Measurements from ENCODE around the gene TERB1. TPM values are rescaled to one million over a fixed set of nuclear protein-coding genes. Genes with fewer than 3 reads are reported as not detected.
A peak's percentile ranks its signal among the peaks of the same experiment; 100 is the strongest.

Gene TERB1
- total RNA-seq, 1 donor from 2014 or later = not detected

GRCh38 chr16:66843191-66843590, 41.8 kb upstream of the TERB1 start:
- H2AFZ ChIP-seq (replicated peaks) = no peak overlapping the region
- DNase-seq (ENCODE audit: low spot score) = no peak

DNA sequence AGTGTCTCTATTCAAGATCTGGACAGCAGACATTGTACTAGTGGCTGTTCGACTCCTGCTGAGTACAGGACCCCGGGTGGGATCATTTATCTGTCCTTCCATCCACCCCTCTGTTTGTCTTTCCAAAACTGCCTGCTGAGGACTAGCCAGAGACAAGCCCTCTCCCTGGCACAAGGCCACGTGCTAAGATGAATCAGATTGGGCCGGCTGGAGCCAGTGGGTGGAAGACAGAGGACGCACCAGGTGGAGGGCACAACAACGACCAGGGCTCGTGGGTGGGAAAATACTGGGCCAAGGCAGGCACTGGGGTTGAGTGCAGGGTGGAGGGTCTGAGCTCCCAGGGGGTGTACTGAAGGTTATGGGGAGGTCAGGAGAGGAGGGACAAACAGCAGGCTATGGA, 41.4 kb upstream of the TERB1 start:
- H4K20me1 ChIP-seq (ENCODE audit: low read depth) = no peaks in the 10 kb centered on the region
- Mint-ChIP-seq H3K27me3 (ENCODE audit: insufficient read depth, low read depth) (peaks cover 61% of the 10 kb centered on the region), H3K27ac (no peak overlapping the region), H3K4me3 (peak overlapping the region; percentile 86), H3K9me3 (peaks cover 8% of the 10 kb centered on the region), H3K4me1 (peaks cover 5% of the 10 kb centered on the region), H3K36me3 (no peaks in the 10 kb centered on the region)
- H3K27ac ChIP-seq = no peak overlapping the region
- peaks cover 95% of the 10 kb centered on the region for H3K27me3 ChIP-seq
- no peak for TF ChIP-seq CTCF (IDR thresholded peaks at IDR 0.05)
- no peak for TF ChIP-seq EZH2 (IDR thresholded peaks at IDR 0.05)
- TF ChIP-seq EZH2phosphoT487 (IDR thresholded peaks at IDR 0.05) = no peak
- no peaks in the 10 kb centered on the region for H3K9me3 ChIP-seq (ENCODE audit: low read depth)
- H3K79me2 ChIP-seq (ENCODE audit: low read depth) = no peaks in the 10 kb centered on the region
- H3K4me3 ChIP-seq = no peak overlapping the region
- H3K36me3 ChIP-seq = no peaks in the 10 kb centered on the region
- DNase-seq (ENCODE audit: low spot score) = no peak
- H3K4me2 ChIP-seq = no peak overlapping the region
- no peak overlapping the region for H2AFZ ChIP-seq (replicated peaks)
- H3K9ac ChIP-seq = no peak overlapping the region
- no peaks in the 10 kb centered on the region for H3F3A ChIP-seq (ENCODE audit: low read depth)
- H3K4me1 ChIP-seq = peaks cover 7% of the 10 kb centered on the region

More at GRCh38 chr16:66843191-66843590, 41.8 kb upstream of the TERB1 start:
- H3K27me3 ChIP-seq = peaks cover 95% of the 10 kb centered on the region
- no peaks in the 10 kb centered on the region for H3K9me3 ChIP-seq (ENCODE audit: low read depth)
- Mint-ChIP-seq H3K36me3 (no peaks in the 10 kb centered on the region), H3K4me1 (peaks cover 5% of the 10 kb centered on the region), H3K27me3 (ENCODE audit: insufficient read depth, low read depth) (peaks cover 61% of the 10 kb centered on the region), H3K4me3 (peak overlapping the region; percentile 86), H3K27ac (no peak overlapping the region), H3K9me3 (peaks cover 6% of the 10 kb centered on the region)
- H4K20me1 ChIP-seq (ENCODE audit: low read depth) = no peaks in the 10 kb centered on the region
- H3K4me2 ChIP-seq = no peak overlapping the region
- no peaks in the 10 kb centered on the region for H3K36me3 ChIP-seq
- TF ChIP-seq EZH2phosphoT487 (IDR thresholded peaks at IDR 0.05) (no peak), EZH2 (IDR thresholded peaks at IDR 0.05) (no peak), CTCF (IDR thresholded peaks at IDR 0.05) (no peak)
- peaks cover 7% of the 10 kb centered on the region for H3K4me1 ChIP-seq
- no peaks in the 10 kb centered on the region for H3K79me2 ChIP-seq (ENCODE audit: low read depth)
- H3K27ac ChIP-seq = no peak overlapping the region
- no peaks in the 10 kb centered on the region for H3F3A ChIP-seq (ENCODE audit: low read depth)
- no peak overlapping the region for H3K4me3 ChIP-seq
- no peak overlapping the region for H3K9ac ChIP-seq

DNA sequence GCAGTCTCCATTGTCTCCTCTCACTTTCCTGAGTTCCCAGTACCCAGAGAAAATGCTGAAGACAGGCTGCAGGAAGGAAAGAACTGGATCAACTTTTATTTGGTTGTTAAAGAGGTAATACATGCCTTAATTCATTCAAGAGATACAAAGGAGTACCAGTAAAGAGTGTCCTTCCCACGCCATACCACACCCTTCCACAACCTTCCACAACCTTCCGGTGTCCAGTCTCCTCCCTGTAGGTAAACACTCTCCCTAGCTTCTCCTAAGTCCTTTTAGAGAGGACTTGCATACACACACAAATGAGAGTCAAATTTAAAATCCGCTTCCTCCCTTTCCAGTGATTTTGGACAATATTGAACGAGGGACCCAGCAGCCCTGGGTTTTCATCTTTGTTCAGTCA, 40.0 kb upstream of the TERB1 start:
- no peak overlapping the region for H2AFZ ChIP-seq (replicated peaks)
- Mint-ChIP-seq H3K27me3 (ENCODE audit: insufficient read depth, low read depth) (peaks cover 51% of the 10 kb centered on the region), H3K4me1 (peaks cover 5% of the 10 kb centered on the region), H3K9me3 (peaks cover 11% of the 10 kb centered on the region), H3K4me3 (no peak overlapping the region), H3K36me3 (no peaks in the 10 kb centered on the region), H3K27ac (no peak overlapping the region)
- no peaks in the 10 kb centered on the region for H3K79me2 ChIP-seq (ENCODE audit: low read depth)
- peaks cover 86% of the 10 kb centered on the region for H3K27me3 ChIP-seq
- no peak for DNase-seq (ENCODE audit: low spot score)
- peaks cover 7% of the 10 kb centered on the region for H3K4me1 ChIP-seq
- no peaks in the 10 kb centered on the region for H4K20me1 ChIP-seq (ENCODE audit: low read depth)
- TF ChIP-seq EZH2phosphoT487 (IDR thresholded peaks at IDR 0.05) (no peak), CTCF (IDR thresholded peaks at IDR 0.05) (no peak), EZH2 (IDR thresholded peaks at IDR 0.05) (no peak)
- no peaks in the 10 kb centered on the region for H3K9me3 ChIP-seq (ENCODE audit: low read depth)
- no peaks in the 10 kb centered on the region for H3F3A ChIP-seq (ENCODE audit: low read depth)
- H3K36me3 ChIP-seq = no peaks in the 10 kb centered on the region
- H3K9ac ChIP-seq = no peak overlapping the region
- H3K27ac ChIP-seq = no peak overlapping the region
- no peak overlapping the region for H3K4me3 ChIP-seq
- H3K4me2 ChIP-seq = no peak overlapping the region
